Measurements from ENCODE around the gene INKA2.

DNA sequence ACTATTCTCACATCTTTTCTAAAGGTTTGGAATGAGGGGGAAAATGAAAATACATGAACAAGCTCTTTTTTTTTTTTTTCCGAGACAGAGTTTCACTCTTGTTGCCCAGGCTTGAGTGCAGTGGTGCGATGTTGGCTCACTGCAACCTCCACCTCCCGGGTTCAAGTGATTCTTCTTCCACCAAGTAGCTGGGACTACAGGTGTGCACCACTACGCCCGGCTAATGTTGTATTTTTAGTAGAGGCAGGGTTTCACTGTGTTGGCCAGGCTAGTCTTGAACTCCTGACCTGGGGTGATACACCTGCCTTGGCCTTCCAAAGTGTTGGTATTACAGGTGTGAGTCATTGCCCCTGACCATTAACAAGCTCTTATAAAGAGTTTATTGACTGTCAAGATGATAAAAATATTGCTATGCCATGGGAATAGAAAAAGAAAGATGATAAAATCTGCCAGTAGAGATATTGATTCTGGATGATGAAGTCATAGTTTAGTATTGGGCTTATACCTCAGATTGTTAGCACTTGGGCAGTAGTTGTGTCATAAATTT, 36.6 kb downstream of the INKA2 start:
- TF ChIP-seq, protein P1, sequence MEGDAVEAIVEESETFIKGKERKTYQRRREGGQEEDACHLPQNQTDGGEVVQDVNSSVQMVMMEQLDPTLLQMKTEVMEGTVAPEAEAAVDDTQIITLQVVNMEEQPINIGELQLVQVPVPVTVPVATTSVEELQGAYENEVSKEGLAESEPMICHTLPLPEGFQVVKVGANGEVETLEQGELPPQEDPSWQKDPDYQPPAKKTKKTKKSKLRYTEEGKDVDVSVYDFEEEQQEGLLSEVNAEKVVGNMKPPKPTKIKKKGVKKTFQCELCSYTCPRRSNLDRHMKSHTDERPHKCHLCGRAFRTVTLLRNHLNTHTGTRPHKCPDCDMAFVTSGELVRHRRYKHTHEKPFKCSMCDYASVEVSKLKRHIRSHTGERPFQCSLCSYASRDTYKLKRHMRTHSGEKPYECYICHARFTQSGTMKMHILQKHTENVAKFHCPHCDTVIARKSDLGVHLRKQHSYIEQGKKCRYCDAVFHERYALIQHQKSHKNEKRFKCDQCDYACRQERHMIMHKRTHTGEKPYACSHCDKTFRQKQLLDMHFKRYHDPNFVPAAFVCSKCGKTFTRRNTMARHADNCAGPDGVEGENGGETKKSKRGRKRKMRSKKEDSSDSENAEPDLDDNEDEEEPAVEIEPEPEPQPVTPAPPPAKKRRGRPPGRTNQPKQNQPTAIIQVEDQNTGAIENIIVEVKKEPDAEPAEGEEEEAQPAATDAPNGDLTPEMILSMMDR (IDR thresholded peaks at IDR 0.05) = no peak
- TF ChIP-seq EP300 (IDR thresholded peaks at IDR 0.05) (no peak), POLR2A (IDR thresholded peaks at IDR 0.05) (no peak)
